ENCODE measurements around the gene ETV1.

DNA sequence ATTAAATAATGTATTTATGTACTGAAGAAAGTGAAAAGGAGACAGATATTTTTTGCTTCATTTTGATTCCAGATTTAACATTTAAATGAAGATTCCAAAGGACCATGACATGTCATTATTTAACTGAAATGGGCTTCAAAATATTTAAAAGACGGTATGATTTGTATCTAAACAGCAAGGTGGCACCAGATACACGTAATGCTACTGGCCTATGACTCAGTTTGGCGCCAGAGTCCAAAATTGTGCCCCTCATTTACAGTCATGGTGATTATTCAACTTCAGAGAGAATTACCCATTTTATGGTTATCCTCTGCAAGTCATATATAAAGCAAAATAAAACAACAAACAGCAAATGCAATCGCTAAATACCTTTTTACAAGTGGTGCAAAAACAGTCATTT lies 94.5 kb downstream of the ETV1 start:
- no peak for TF ChIP-seq CTCF (conservative IDR thresholded peaks at IDR 0.05; ENCODE audit: low read depth, low read length)
- no peak for TF ChIP-seq POLR2A (IDR thresholded peaks at IDR 0.05; ENCODE audit: low read depth, low read length)
- TF ChIP-seq, protein P1, sequence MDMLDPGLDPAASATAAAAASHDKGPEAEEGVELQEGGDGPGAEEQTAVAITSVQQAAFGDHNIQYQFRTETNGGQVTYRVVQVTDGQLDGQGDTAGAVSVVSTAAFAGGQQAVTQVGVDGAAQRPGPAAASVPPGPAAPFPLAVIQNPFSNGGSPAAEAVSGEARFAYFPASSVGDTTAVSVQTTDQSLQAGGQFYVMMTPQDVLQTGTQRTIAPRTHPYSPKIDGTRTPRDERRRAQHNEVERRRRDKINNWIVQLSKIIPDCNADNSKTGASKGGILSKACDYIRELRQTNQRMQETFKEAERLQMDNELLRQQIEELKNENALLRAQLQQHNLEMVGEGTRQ (IDR thresholded peaks at IDR 0.05; ENCODE audit: low read depth, low read length), result no peak
